ENCODE results near the gene ABHD5. TPM values are rescaled to one million over a fixed set of nuclear protein-coding genes. Genes with fewer than 3 reads are reported as not detected.

Gene ABHD5
- total RNA-seq, 1 donor: 6.7 TPM

GRCh38 chr3:43753741-43754715, 63.3 kb downstream of the ABHD5 start:
- no peak for DNase-seq (ENCODE audit: low read depth in 2 of 3, low spot score in 2 of 3)

DNA sequence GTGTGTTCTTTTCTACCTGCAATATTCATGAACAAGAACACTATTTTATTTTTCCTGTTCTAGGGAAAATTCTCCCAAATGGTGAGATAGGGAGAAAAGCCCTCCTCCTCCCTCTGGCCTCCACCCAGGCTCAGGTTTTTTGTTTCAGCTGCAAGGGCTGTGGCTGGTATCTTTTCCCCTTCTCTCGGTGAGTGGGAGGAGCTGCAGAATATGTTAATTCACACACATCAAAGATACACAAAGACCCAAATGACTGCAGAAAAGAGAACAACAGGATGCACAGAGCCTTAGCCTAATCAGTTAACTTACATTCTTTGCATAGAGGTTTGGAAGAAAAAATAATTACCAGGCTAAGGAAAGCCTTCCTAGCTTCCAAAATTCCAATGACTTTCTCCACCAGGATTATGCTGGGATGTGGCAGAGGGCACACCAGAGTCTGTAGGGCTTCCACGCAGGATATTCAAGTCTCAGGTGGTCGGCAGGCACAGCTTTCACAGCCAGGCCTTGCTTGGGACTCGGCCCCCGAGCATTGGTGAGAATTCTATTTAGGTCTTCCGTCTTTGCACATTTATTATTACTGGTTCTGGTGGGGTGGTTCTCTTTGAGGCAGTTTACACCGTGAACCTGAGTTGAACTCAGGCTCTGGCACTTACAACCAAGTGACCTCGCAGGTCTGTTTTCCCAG, 64.9 kb downstream of the ABHD5 start:
- DNase-seq (ENCODE audit: low read depth in 2 of 3, low spot score in 2 of 3): no peak

GRCh38 chr3:43757666-43758321, 67.1 kb downstream of the ABHD5 start:
- no peak for DNase-seq (ENCODE audit: low read depth in 2 of 3, low spot score in 2 of 3)

DNA sequence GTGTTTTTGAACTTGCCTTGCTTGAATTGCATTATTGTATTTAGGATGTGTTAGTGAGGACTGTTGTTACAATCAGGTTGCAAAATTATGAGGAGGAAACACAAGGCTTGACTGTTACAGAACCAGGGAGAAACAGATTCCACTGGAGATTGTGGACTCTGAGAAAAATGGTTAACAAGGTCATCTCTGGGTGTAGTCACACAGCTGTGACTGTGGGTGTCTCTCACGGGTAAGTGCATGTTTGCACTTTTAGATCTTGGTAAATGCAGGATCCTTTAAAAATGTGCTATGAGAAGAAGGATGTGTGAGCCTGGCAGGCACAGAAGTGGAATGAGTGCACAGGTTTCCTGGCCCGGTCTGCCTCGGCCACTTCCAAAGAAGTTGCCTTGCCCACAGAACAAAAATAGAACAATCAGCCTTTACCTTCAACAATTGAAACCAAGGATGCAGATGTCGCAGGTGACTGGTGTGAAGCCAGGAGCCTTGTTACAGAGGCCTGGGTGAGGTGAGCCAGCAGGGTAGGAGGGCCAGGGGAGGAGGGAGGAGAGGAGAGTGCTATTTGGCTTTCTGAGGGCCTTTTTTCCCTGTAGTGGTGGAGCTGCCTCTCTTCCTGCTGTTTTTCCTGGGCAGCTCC, 68.0 kb downstream of the ABHD5 start:
- no peak for DNase-seq (ENCODE audit: low read depth in 2 of 3, low spot score in 2 of 3)

DNA sequence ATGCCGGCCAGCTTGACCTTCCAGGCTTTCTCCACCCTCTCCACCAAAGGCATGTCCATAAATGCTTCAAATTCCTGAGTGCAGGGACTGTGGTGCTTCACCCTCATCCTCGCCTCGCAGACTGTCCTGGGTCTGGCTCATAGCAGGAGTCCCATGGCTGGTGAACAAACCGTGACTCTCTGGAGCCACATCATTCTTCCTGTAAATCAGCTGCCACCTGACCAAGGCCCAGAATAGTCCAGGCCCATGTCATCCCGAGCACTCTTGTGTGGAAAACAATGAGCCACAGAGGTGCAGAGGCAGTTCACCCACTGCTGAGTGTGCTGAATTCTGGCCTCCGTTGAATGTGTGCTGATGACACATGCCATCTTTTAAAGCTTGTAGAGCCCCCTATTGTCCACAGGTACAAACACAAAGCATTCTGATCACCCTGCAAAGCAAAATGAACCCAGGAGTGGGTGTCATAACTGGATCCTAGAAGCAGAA, 68.6 kb downstream of the ABHD5 start:
- peak in 1 of 3 donors; percentile 8 for DNase-seq (ENCODE audit: low read depth in 2 of 3, low spot score in 2 of 3)

GRCh38 chr3:43759938-43760337, 69.2 kb downstream of the ABHD5 start:
- DNase-seq (ENCODE audit: low read depth in 2 of 3, low spot score in 2 of 3): no peak

DNA sequence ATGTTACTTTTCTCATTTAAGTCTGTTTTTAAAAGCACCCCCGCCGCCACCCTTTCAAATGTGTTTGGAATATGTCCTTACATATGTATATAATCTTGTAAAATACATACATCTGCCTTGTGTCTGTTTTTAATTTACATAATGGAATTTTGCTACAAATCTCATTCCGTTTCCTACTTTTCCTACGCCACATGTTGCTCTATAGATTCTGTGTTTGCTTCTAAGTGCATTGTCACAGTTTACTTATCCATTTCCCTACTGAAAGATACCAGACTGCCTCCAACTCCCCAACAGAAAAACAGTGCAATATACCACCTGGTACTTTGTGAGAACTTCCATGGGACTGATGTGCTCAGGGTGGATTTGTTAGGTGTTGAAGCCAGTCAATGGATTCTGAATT, 70.2 kb downstream of the ABHD5 start:
- no peak for DNase-seq (ENCODE audit: low read depth in 2 of 3, low spot score in 2 of 3)

DNA sequence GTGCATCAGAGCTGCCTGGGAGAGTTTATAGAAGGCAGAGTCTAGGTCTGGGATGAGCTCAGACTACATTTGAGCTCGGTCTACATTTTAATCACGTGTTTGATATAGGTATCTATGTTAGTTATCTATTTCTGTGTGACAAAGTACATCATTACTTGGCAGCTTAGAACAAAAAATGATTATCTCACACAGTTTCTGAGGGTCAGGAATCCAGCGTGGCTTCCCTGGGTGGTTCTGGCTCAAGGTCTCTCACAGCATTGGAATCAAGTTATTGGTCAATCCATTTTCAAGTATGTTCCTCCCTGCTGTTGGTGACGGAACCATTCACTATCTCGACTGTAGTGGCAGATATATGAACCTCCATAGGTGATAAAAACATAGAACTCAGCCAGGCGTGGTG, 71.7 kb downstream of the ABHD5 start:
- DNase-seq (ENCODE audit: low read depth in 2 of 3, low spot score in 2 of 3): no peak

GRCh38 chr3:43764056-43764455, 73.3 kb downstream of the ABHD5 start:
- DNase-seq (ENCODE audit: low read depth in 2 of 3, low spot score in 2 of 3): no peak

- DNase-seq (ENCODE audit: low read depth in 2 of 3, low spot score in 2 of 3): no peak
These were observed 73.7 kb downstream of the ABHD5 start for GRCh38 chr3:43764471-43764870.

- DNase-seq (ENCODE audit: low read depth in 2 of 3, low spot score in 2 of 3): no peak
These were observed 74.8 kb downstream of the ABHD5 start for GRCh38 chr3:43765521-43765971.

DNA sequence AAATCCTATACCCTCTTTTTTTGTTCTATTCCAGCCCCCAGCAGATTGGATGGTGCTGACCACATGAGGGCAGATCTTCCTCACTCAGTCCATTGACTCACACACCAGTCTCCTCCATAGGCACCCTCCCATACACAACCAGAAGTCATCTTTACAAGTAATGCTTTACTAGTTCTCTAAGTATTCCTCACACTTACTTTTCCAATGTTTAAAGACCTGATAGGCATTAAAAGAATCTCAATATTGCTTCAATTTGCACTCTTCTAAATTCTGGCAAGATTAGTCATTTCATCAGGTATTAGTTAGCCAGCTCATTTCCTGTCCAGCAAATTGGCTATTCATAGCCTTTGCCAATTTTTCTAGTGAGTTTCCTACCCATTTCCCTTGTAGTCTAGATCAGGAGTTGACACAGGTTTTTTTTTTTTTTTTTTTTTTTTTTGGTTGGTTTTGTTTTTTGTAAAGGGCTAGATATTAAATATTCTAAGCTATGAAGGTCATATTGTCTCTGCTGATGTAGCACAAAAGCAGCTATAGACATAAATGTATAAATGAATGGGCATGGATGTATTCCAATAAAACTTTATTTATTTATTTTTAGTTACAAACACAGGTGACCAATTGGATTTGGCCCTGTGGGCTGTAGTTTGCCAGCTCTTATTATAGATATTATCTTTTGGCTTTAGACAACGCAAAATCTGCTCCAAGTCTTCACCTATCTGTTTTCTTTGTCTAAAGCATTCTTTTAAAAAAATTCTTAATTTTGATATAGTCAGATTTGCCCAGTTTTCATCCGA, 76.1 kb downstream of the ABHD5 start:
- no peak for DNase-seq (ENCODE audit: low read depth in 2 of 3, low spot score in 2 of 3)

GRCh38 chr3:43768381-43768973, 77.7 kb downstream of the ABHD5 start:
- DNase-seq (ENCODE audit: low read depth in 2 of 3, low spot score in 2 of 3): no peak

DNA sequence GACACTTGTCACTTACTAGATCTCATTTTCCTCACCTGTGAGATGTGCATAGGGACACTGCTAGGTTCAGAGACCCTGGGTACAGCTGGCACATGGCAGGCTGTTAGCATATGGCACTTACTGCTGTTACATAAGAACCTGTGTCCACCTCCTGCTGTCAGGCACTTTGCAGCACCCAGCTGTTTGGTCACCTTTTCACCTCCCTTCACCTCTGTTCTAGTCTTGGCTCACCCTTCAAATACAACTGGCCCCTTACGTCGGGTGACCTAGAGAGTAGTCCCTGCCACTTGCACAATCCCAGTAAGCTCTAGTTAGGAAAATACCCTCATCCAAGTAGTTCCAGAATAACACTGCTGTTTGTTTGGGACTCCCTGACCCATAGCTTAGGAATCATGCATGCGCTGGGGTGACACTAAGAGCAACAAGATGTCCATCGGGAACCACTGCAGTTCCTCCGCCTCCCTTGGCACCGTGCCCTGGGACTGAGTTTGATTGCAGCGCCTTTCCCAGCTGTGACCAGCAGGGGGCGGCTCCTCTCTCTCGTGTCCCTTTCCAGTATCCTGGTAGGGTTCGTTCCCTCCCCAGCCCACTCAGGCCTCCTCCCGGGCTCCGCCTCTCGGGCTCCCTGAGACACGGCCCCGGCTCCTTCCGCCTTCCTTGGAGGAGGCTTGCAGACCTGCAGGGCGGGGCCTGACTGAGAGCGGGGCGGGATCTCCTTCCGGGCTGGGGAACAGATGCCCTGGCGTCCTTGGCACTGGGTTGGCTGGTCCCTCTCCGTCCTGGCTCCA, 78.6 kb downstream of the ABHD5 start:
- DNase-seq (ENCODE audit: low read depth in 2 of 3, low spot score in 2 of 3): peak; percentile 45 to 85 (median 76)

- DNase-seq (ENCODE audit: low read depth in 2 of 3, low spot score in 2 of 3): no peak
These were observed 79.2 kb downstream of the ABHD5 start for GRCh38 chr3:43769885-43770425.

GRCh38 chr3:43770426-43771103, 79.8 kb downstream of the ABHD5 start:
- peak in 2 of 3 donors; percentile 76 to 84 for DNase-seq (ENCODE audit: low read depth in 2 of 3, low spot score in 2 of 3)

GRCh38 chr3:43771610-43772009, 80.9 kb downstream of the ABHD5 start:
- DNase-seq (ENCODE audit: low read depth in 2 of 3, low spot score in 2 of 3): no peak
